ENCODE results near the gene PPP2R2C.

GRCh38 chr4:6516762-6517161 is 44.3 kb upstream of the PPP2R2C start:
- TF ChIP-seq CTCF (IDR thresholded peaks at IDR 0.05) (no peak), ZFX (IDR thresholded peaks at IDR 0.05; ENCODE audit: borderline replicate concordance) (no peak)
